ENCODE measurements around the gene LSAMP. TPM values are rescaled to one million over a fixed set of nuclear protein-coding genes. Genes with fewer than 3 reads are reported as not detected.

Gene LSAMP
- total RNA-seq, 4 donors from 2014 or later, result 1.9 to 19.7 (median 2.8) TPM

DNA sequence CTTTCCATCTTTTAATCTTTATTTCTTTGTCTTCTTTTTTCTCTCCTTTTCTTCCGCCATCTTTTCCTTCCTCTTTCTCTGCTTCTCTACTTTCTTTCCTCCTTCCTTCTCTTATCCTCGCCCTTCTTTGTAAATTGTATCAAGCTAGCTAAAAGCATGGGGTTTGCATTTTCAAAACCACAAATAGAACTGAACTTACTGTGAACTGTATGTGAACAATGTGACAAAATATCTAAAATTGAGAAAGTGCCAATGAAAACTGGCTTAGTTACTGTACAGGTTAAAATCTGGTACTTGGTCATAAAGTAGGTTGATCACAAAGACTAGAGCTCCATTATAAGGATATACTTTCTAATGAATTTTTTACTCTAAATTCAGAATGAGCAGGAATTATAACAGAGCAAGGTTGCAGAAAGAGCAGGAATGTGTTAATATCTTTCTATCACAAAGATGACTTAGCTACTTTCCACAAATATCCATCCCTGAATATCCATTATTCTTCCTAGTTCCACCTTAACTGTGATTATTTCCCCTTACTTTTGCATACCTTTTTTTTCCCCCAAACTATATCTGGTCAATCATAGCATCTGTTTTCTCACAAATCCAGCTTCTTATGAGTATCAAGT, 122.4 kb downstream of the LSAMP start:
- TF ChIP-seq, protein P1, sequence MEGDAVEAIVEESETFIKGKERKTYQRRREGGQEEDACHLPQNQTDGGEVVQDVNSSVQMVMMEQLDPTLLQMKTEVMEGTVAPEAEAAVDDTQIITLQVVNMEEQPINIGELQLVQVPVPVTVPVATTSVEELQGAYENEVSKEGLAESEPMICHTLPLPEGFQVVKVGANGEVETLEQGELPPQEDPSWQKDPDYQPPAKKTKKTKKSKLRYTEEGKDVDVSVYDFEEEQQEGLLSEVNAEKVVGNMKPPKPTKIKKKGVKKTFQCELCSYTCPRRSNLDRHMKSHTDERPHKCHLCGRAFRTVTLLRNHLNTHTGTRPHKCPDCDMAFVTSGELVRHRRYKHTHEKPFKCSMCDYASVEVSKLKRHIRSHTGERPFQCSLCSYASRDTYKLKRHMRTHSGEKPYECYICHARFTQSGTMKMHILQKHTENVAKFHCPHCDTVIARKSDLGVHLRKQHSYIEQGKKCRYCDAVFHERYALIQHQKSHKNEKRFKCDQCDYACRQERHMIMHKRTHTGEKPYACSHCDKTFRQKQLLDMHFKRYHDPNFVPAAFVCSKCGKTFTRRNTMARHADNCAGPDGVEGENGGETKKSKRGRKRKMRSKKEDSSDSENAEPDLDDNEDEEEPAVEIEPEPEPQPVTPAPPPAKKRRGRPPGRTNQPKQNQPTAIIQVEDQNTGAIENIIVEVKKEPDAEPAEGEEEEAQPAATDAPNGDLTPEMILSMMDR (IDR thresholded peaks at IDR 0.05), result no peak
- no peak for DNase-seq (ENCODE audit: low spot score)
- no peak for ATAC-seq (ENCODE audit: low FRiP score)

DNA sequence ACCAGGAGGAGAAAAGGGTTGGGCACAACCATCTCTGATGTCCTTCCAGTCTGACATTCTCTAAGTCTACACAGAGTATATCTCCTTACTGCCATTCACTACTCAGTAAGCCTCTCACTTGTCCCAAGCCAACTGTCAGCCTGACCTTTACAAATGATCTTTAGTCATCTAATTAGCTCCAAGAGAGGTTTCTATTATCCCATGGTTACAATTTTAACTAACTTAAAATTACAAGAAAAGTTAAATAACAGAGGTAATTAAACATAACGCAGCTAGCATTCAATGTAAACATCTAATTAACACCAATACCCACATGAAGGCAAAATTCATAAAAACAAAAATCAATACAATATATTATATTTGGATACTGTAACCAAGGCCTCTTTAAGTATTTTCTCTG, 126.9 kb downstream of the LSAMP start:
- DNase-seq (ENCODE audit: low spot score) (no peak), ATAC-seq (ENCODE audit: low FRiP score) (no peak)
- TF ChIP-seq, protein P1 (IDR thresholded peaks at IDR 0.05), result no peak

DNA sequence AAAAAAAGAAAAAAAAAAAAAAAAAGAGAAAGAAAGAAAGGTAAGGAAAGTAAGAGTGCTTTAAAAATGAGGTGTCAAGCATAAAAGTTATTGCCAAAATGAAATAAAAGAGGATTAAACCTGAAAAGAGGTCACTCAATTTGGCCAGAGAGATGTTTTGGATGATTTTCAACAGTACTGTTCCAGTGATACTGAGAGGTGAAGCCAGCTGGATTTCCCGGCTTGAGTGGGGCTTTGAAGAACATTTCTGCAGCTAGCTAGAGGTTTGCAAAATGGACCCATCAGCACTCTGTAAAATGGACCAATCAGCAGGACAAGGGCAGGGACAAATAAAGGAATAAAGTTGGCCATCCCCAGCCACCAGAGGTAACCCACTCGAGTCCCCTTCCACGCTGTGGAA, 128.5 kb downstream of the LSAMP start:
- ATAC-seq (ENCODE audit: low FRiP score) (no peak), DNase-seq (ENCODE audit: low spot score) (no peak)
- TF ChIP-seq, protein P1 (IDR thresholded peaks at IDR 0.05), result no peak

DNA sequence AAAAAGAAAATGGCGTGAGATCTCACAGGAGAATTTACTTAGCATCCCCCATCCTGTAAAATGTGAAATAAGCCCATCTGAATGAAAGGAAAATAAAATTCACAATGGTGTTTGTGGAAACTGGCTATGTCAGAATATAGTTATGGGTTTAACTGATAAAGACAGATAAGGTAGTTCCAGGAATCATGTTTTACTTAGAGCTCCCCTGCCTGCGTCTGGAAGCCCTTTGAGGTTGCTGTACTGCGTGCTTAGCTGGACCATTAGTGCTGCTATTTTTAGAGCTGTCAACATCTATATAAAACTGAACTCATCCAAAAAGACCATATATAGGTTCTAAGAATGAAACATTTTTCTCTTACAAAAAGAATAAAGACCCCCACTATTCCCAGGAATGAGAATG, 130.8 kb downstream of the LSAMP start:
- ATAC-seq (ENCODE audit: low FRiP score), result no peak
- DNase-seq (ENCODE audit: low spot score), result no peak
- TF ChIP-seq, protein P1 (IDR thresholded peaks at IDR 0.05), result no peak

DNA sequence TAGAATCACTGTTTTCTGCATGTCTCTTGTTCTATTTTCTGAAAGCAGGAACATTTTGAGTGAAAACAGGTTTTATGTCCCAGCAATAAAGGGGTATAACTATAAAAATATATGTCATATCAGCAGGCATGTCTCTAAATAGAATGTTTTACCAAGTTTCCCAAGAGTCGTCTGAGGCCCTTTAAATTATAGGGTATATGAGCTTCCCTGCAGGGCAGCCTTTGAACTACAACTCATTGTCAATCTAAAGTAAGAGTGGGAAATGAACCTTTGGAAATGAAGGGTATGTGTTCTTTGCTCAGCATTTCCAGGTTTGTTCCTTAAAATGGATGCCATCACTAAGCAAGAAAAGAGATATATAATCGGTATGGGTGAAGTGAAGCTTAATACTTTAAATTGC, 138.6 kb downstream of the LSAMP start:
- DNase-seq (ENCODE audit: low spot score) (no peak), ATAC-seq (ENCODE audit: low FRiP score) (no peak)
- TF ChIP-seq, protein P1 (IDR thresholded peaks at IDR 0.05), result no peak

DNA sequence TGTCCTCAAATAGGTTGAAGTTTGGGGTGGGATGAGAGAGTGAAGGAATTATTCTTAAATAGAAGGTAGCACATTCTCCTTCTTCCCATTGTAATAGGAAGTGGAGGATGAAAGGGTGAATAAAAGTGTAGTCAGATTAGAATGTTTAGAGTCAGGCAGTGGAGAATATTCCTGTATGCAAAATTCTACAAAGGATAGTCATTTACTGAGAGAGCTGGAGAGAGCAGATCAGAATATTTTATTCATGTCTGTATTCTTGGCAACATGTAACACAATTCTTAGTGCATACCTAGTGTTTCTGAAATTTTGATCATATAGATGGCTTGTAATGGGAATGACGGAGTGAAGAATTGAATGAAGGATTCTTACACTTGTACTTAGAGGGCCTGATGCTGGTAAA, 139.1 kb downstream of the LSAMP start:
- TF ChIP-seq, protein P1 (IDR thresholded peaks at IDR 0.05), result no peak
- DNase-seq (ENCODE audit: low spot score) (no peak), ATAC-seq (ENCODE audit: low FRiP score) (no peak)

DNA sequence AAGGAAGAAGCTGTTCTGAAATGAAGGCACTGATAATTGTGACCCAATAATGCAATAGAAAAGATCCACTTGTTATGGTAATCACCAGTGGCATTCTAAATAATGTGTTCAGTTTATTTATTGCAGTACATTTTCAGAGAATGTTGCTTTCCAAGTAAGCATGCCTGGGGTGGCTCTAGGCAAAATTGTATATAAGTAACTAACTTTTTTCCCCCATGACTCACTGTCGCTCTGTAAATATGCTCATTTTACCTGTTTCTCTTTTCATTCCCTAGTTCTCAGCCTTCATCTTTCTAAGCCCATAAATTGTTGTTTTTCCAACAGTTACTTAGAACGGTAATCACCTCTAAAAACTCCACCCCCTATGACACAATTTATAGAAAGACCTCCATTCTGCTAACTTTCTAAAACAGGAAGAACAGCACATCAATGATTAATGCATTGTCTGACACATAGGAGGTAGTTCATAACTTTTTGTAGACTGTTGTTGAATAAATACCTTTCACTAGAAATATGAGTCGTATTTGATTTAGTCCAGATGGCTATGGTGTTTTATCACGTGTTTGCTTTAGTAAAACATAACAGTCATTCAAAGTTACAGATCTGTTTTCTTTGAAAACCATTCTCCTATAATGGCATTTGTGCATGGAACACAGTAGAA, 143.1 kb downstream of the LSAMP start:
- DNase-seq (ENCODE audit: low spot score), result no peak
- no peak for ATAC-seq (ENCODE audit: low FRiP score)
- TF ChIP-seq, protein P1 (IDR thresholded peaks at IDR 0.05), result no peak
